ENCODE data around the gene CHID1.

CHID1 gene

DNA sequence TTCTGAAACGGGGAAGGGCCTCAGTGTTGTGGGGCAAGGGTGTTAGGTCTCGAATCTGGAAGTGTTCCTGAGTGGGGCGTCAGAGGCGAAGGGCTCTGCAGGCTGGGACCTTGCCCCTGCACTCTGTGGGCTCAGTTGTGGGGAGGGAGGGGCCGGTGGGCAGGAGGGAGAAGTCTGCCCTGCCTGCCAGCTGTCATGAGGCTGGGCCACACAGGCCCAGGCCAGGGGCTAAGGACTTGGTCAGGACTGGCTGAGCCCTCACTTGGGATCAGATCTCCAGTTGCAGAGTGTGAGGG is 82.8 kb downstream of the CHID1 start, which contains the start of gene CRACR2B:
TSS of gene CRACR2B (plus strand) at position 23 of the 296 bp plus-strand sequence. CDS start 689 bp downstream, outside the sequence.
- Histone ChIP-seq H3K79me2 (ENCODE audit: insufficient read depth, low read length) (no peaks in the 10 kb centered on the region), H3K9ac (ENCODE audit: low read length) (peak within 1 kb of the TSS; percentile 26), H3K27me3 (ENCODE audit: low read length) (no peaks in the 10 kb centered on the region), H4K20me1 (ENCODE audit: low read depth, low read length) (no peaks in the 10 kb centered on the region), H3K36me3 (ENCODE audit: low read length) (no peaks in the 10 kb centered on the region), H3K9me2 (replicated peaks; ENCODE audit: insufficient read depth, low read length) (no peaks in the 10 kb centered on the region), H3F3A (ENCODE audit: insufficient read depth) (no peaks in the 10 kb centered on the region), H3K9me3 (ENCODE audit: insufficient read depth, low read length) (no peaks in the 10 kb centered on the region), H3K4me2 (ENCODE audit: low read depth, low read length, poor library complexity, severe bottlenecking) (peak within 1 kb of the TSS; percentile 47), H3K27ac (ENCODE audit: low read depth, low read length) (no peak within 1 kb of the TSS), H2AFZ (ENCODE audit: low read depth, low read length, severe bottlenecking) (peak within 1 kb of the TSS; percentile 15), H3K4me3 (ENCODE audit: insufficient read depth, low read length, poor library complexity, severe bottlenecking) (peak within 1 kb of the TSS; percentile 36)
- TF ChIP-seq EZH2phosphoT487 (conservative IDR thresholded peaks at IDR 0.05; ENCODE audit: low read length), result no peak
- TF ChIP-seq, protein P1, sequence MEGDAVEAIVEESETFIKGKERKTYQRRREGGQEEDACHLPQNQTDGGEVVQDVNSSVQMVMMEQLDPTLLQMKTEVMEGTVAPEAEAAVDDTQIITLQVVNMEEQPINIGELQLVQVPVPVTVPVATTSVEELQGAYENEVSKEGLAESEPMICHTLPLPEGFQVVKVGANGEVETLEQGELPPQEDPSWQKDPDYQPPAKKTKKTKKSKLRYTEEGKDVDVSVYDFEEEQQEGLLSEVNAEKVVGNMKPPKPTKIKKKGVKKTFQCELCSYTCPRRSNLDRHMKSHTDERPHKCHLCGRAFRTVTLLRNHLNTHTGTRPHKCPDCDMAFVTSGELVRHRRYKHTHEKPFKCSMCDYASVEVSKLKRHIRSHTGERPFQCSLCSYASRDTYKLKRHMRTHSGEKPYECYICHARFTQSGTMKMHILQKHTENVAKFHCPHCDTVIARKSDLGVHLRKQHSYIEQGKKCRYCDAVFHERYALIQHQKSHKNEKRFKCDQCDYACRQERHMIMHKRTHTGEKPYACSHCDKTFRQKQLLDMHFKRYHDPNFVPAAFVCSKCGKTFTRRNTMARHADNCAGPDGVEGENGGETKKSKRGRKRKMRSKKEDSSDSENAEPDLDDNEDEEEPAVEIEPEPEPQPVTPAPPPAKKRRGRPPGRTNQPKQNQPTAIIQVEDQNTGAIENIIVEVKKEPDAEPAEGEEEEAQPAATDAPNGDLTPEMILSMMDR (IDR thresholded peaks at IDR 0.05; ENCODE audit: insufficient read depth, low read length, poor library complexity, severe bottlenecking), result no peak

GRCh38 chr11:827146-827896 is 83.3 kb downstream of the CHID1 start:
- H3K9me2 ChIP-seq (replicated peaks; ENCODE audit: insufficient read depth, low read length), result no peaks in the 10 kb centered on the region
- H3K27ac ChIP-seq (ENCODE audit: low read depth, low read length), result no peak overlapping the region
- H3K4me3 ChIP-seq (ENCODE audit: insufficient read depth, low read length, poor library complexity, severe bottlenecking), result peak overlapping the region; percentile 36
- no peaks in the 10 kb centered on the region for H3K27me3 ChIP-seq (ENCODE audit: low read length)
- TF ChIP-seq EZH2phosphoT487 (conservative IDR thresholded peaks at IDR 0.05; ENCODE audit: low read length), result 0 out of 2 replicates have a peak, but pooled peaks have one; percentile 1
- TF ChIP-seq, protein P1 (IDR thresholded peaks at IDR 0.05; ENCODE audit: insufficient read depth, low read length, poor library complexity, severe bottlenecking), result no peak
- no peaks in the 10 kb centered on the region for H3K79me2 ChIP-seq (ENCODE audit: insufficient read depth, low read length)
- peak overlapping the region; percentile 15 for H2AFZ ChIP-seq (ENCODE audit: low read depth, low read length, severe bottlenecking)
- H3F3A ChIP-seq (ENCODE audit: insufficient read depth), result no peaks in the 10 kb centered on the region
- no peaks in the 10 kb centered on the region for H4K20me1 ChIP-seq (ENCODE audit: low read depth, low read length)
- H3K36me3 ChIP-seq (ENCODE audit: low read length), result no peaks in the 10 kb centered on the region
- H3K4me2 ChIP-seq (ENCODE audit: low read depth, low read length, poor library complexity, severe bottlenecking), result peak overlapping the region; percentile 47
- peak overlapping the region; percentile 26 for H3K9ac ChIP-seq (ENCODE audit: low read length)
- no peaks in the 10 kb centered on the region for H3K9me3 ChIP-seq (ENCODE audit: insufficient read depth, low read length)

GRCh38 chr11:826836-827145 is 83.8 kb downstream of the CHID1 start:
- Histone ChIP-seq H3K9ac (ENCODE audit: low read length) (peak overlapping the region; percentile 26), H2AFZ (ENCODE audit: low read depth, low read length, severe bottlenecking) (peak overlapping the region; percentile 15), H3K4me2 (ENCODE audit: low read depth, low read length, poor library complexity, severe bottlenecking) (peak overlapping the region; percentile 47), H3K4me3 (ENCODE audit: insufficient read depth, low read length, poor library complexity, severe bottlenecking) (peak overlapping the region; percentile 36), H3F3A (ENCODE audit: insufficient read depth) (no peaks in the 10 kb centered on the region), H3K27ac (ENCODE audit: low read depth, low read length) (no peak overlapping the region), H3K9me3 (ENCODE audit: insufficient read depth, low read length) (no peaks in the 10 kb centered on the region), H4K20me1 (ENCODE audit: low read depth, low read length) (no peaks in the 10 kb centered on the region), H3K27me3 (ENCODE audit: low read length) (no peaks in the 10 kb centered on the region), H3K79me2 (ENCODE audit: insufficient read depth, low read length) (no peaks in the 10 kb centered on the region), H3K9me2 (replicated peaks; ENCODE audit: insufficient read depth, low read length) (no peaks in the 10 kb centered on the region), H3K36me3 (ENCODE audit: low read length) (no peaks in the 10 kb centered on the region)
- TF ChIP-seq, protein P1 (IDR thresholded peaks at IDR 0.05; ENCODE audit: insufficient read depth, low read length, poor library complexity, severe bottlenecking), result no peak
- TF ChIP-seq EZH2phosphoT487 (conservative IDR thresholded peaks at IDR 0.05; ENCODE audit: low read length), result peak; percentile 94; the same call in 1 of the 2 replicates
